Trophoblast cell (in vitro differentiated cells and primary cell): ENCODE measurements around the gene SLC6A1.

Source experiments
- DNase-seq, 2 donors: peaks; one replicate each; pipeline ENCODE4 v3.0.0-alpha.2; 2016
- H2AFZ ChIP-seq: 2 replicates; pipeline ENCODE4 v1.6.1; 2013; ENCODE audit warnings: low read length, moderate library complexity, mild to moderate bottlenecking; ENCODE audit not compliant: insufficient read depth, poor library complexity
- H2AK5ac ChIP-seq: 2 replicates; pipeline ENCODE4 v1.6.1; 2013; ENCODE audit warnings: mild to moderate bottlenecking, low read length
- H2BK120ac ChIP-seq: 2 replicates; pipeline ENCODE4 v1.6.1; 2013; ENCODE audit warnings: low read length, mild to moderate bottlenecking, moderate library complexity; ENCODE audit not compliant: insufficient read depth, poor library complexity
- H2BK12ac ChIP-seq: 2 replicates; pipeline ENCODE4 v1.6.1; 2013; ENCODE audit warnings: mild to moderate bottlenecking, low read length, moderate library complexity
- H2BK5ac ChIP-seq: 2 replicates; pipeline ENCODE4 v1.6.1; 2013; ENCODE audit warnings: low read length, low read depth, moderate library complexity, mild to moderate bottlenecking; ENCODE audit not compliant: poor library complexity
- H3K14ac ChIP-seq: 2 replicates; pipeline ENCODE4 v1.6.1; 2013; ENCODE audit warnings: mild to moderate bottlenecking, low read length
- H3K18ac ChIP-seq: 2 replicates; pipeline ENCODE4 v1.6.1; 2013; ENCODE audit warnings: mild to moderate bottlenecking, low read length
- H3K23ac ChIP-seq: 2 replicates; pipeline ENCODE4 v1.6.1; 2013; ENCODE audit warnings: low read length
- H3K27ac ChIP-seq: 2 replicates; pipeline ENCODE4 v1.5.1; 2013; ENCODE audit warnings: low read depth, mild to moderate bottlenecking, inconsistent platforms, low read length, moderate library complexity
- H3K27me3 ChIP-seq: 2 replicates; pipeline ENCODE4 v1.6.1; 2013; ENCODE audit warnings: inconsistent platforms, mild to moderate bottlenecking, low read length, moderate library complexity; ENCODE audit not compliant: insufficient read depth
- H3K36me3 ChIP-seq, 2 experiments: 1 replicate in 1 of 2; 2 replicates in 1 of 2; pipeline ENCODE4 v1.6.1; 2013; ENCODE audit warnings: low read length in 2 of 2, mild to moderate bottlenecking in 2 of 2, moderate library complexity in 1 of 2; ENCODE audit not compliant: insufficient read depth in 2 of 2, control insufficient read depth in 1 of 2
- H3K4ac ChIP-seq: 2 replicates; pipeline ENCODE4 v1.6.1; 2013; ENCODE audit warnings: low read depth, mild to moderate bottlenecking, low read length, moderate library complexity
- H3K4me1 ChIP-seq, 2 experiments: 1 replicate in 1 of 2; 2 replicates in 1 of 2; pipeline ENCODE4 v1.6.1; 2013; ENCODE audit warnings: low read length in 2 of 2, mild to moderate bottlenecking in 2 of 2, moderate library complexity in 1 of 2; ENCODE audit not compliant: insufficient read depth in 2 of 2, control insufficient read depth in 1 of 2
- H3K4me2 ChIP-seq: 2 replicates; pipeline ENCODE4 v1.6.1; 2013; ENCODE audit warnings: inconsistent platforms, mild to moderate bottlenecking, low read length, moderate library complexity
- H3K4me3 ChIP-seq: 2 replicates; pipeline ENCODE4 v1.5.1; 2013; ENCODE audit warnings: mild to moderate bottlenecking, low read depth, low read length, inconsistent platforms
- H3K79me1 ChIP-seq: one replicate; pipeline ENCODE4 v1.6.1; 2013; ENCODE audit warnings: low read length
- H3K79me2 ChIP-seq: 2 replicates; pipeline ENCODE4 v1.6.1; 2013; ENCODE audit warnings: low read length, mild to moderate bottlenecking; ENCODE audit not compliant: control insufficient read depth, insufficient read depth, poor library complexity
- H3K9ac ChIP-seq: 2 replicates; pipeline ENCODE4 v1.6.1; 2013; ENCODE audit warnings: mild to moderate bottlenecking, low read length
- H3K9me3 ChIP-seq: 2 replicates; pipeline ENCODE4 v1.6.1; 2013; ENCODE audit warnings: low read depth, mild to moderate bottlenecking, control low read depth, inconsistent platforms, low read length; ENCODE audit not compliant: insufficient read depth
- H4K12ac ChIP-seq: 2 replicates; pipeline ENCODE4 v1.6.1; 2013; ENCODE audit warnings: low read depth, mild to moderate bottlenecking, low read length, moderate library complexity
- H4K8ac ChIP-seq: 2 replicates; pipeline ENCODE4 v1.6.1; 2013; ENCODE audit warnings: low read depth, mild to moderate bottlenecking, low read length, moderate library complexity
- H4K91ac ChIP-seq: one replicate; pipeline ENCODE4 v1.6.1; 2013; ENCODE audit warnings: low read depth, mild to moderate bottlenecking, low read length, moderate library complexity
- WGBS: extraction: QIAGEN DNeasy Blood & Tissue Kit; methylation state at CpG from one replicate; pipeline ENCODE4 v1.1.7; 2013; ENCODE audit warnings: missing lambda C conversion rate; ENCODE audit not compliant: insufficient read length, insufficient coverage; ENCODE audit errors: extremely low coverage; 5-methylcytosine and 5-hydroxymethylcytosine counted together

SLC6A1 gene

GRCh38 chr3:11076711-11077110 lies 84.2 kb downstream of the SLC6A1 start:
- Histone ChIP-seq H3K79me2 (no peaks in the 10 kb centered on the region), H3K79me1 (no peaks in the 10 kb centered on the region), H4K91ac (no peak overlapping the region), H3K23ac (no peak overlapping the region), H3K18ac (no peak overlapping the region), H3K27me3 (no peaks in the 10 kb centered on the region), H3K9ac (no peak overlapping the region), H3K4me2 (no peak overlapping the region), H3K4me3 (no peak overlapping the region), H3K36me3 (no peaks in the 10 kb centered on the region), H4K8ac (no peak overlapping the region), H3K14ac (no peak overlapping the region), H2AFZ (no peak overlapping the region), H2BK120ac (no peak overlapping the region), H2BK12ac (no peak overlapping the region), H2BK5ac (no peak overlapping the region), H2AK5ac (no peak overlapping the region), H3K27ac (no peak overlapping the region), H3K4me1 (no peaks in the 10 kb centered on the region), H3K4ac (no peak overlapping the region), H3K9me3 (peaks cover 8% of the 10 kb centered on the region), H4K12ac (no peak overlapping the region)
- no peak for DNase-seq
- WGBS = no CpG with 5 or more reads among the region's 6 CpGs

DNA sequence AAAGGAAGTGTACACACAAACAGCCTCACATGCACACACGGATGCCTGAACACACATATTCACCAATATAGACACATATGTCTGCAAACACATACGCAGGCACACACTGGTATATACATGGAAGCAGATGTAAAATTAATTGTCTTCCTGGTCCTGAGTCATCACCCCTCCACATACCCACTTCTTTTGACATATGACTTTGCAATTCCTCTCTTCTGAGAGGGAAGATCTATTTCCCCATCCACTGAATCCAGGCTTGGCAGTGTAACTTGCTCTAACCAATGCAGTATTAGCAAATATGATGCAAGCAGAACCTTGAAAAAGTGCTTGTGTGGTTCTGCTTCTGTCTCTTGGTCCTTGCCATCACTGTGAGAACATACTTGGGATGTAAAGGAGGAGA lies 84.9 kb downstream of the SLC6A1 start:
- Histone ChIP-seq H2BK12ac (no peak overlapping the region), H3K4me3 (no peak overlapping the region), H2BK120ac (no peak overlapping the region), H3K14ac (no peak overlapping the region), H3K4me2 (no peak overlapping the region), H3K79me2 (no peaks in the 10 kb centered on the region), H2AK5ac (no peak overlapping the region), H3K9me3 (peaks cover 8% of the 10 kb centered on the region), H4K8ac (no peak overlapping the region), H3K27ac (no peak overlapping the region), H3K36me3 (no peaks in the 10 kb centered on the region), H3K4me1 (no peaks in the 10 kb centered on the region), H3K4ac (no peak overlapping the region), H3K79me1 (no peaks in the 10 kb centered on the region), H3K18ac (no peak overlapping the region), H4K12ac (no peak overlapping the region), H4K91ac (no peak overlapping the region), H2AFZ (no peak overlapping the region), H3K23ac (no peak overlapping the region), H2BK5ac (no peak overlapping the region), H3K9ac (no peak overlapping the region), H3K27me3 (no peaks in the 10 kb centered on the region)
- WGBS = no CpG with 5 or more reads among the region's 2 CpGs
- no peak for DNase-seq

DNA sequence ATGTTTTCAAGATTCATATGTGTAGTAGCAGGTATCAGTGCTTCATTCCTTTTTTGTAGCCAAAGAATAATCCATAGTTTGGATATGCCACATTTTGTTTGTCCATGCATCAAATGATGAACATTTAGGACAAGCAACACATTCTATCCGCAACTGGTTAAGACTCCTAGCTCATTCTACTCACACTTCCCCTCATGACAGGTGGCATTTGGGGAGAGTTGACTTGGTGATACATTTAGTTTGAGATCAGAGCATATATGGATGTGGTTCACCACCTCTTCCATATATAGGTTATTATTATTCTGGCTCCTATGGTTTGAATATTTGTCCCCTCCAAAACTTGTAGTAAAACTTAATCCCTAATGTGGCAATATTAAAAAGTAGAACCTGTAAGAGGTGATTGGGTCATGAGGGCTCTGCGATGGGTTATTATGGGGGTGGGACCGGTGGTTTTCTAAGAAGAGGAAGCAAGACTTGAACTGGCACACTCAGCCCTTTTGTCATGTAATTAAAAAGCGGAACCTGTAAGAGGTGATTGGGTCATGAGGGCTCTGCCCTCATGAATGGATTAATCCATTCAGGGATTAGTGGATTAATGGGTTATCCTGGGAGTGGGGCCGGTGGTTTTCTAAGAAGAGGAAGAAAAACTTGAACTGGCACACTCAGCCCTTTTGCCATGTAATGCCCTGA lies 86.4 kb downstream of the SLC6A1 start:
- no peak overlapping the region for H2AFZ ChIP-seq
- no peak overlapping the region for H4K8ac ChIP-seq
- H3K27me3 ChIP-seq = no peaks in the 10 kb centered on the region
- no peak overlapping the region for H4K12ac ChIP-seq
- no peak overlapping the region for H3K4me2 ChIP-seq
- no peak overlapping the region for H3K23ac ChIP-seq
- H3K4ac ChIP-seq = no peak overlapping the region
- no peak overlapping the region for H3K9ac ChIP-seq
- no peak overlapping the region for H2BK12ac ChIP-seq
- no peak overlapping the region for H3K4me3 ChIP-seq
- DNase-seq = no peak
- H3K14ac ChIP-seq = no peak overlapping the region
- no peaks in the 10 kb centered on the region for H3K4me1 ChIP-seq
- peaks cover 8% of the 10 kb centered on the region for H3K9me3 ChIP-seq
- no peak overlapping the region for H3K27ac ChIP-seq
- no peak overlapping the region for H2BK5ac ChIP-seq
- no peaks in the 10 kb centered on the region for H3K79me2 ChIP-seq
- no CpG with 5 or more reads among the region's 5 CpGs for WGBS
- H3K18ac ChIP-seq = no peak overlapping the region
- no peak overlapping the region for H2AK5ac ChIP-seq
- H3K36me3 ChIP-seq = no peaks in the 10 kb centered on the region
- no peak overlapping the region for H2BK120ac ChIP-seq
- H3K79me1 ChIP-seq = no peaks in the 10 kb centered on the region
- H4K91ac ChIP-seq = no peak overlapping the region

DNA sequence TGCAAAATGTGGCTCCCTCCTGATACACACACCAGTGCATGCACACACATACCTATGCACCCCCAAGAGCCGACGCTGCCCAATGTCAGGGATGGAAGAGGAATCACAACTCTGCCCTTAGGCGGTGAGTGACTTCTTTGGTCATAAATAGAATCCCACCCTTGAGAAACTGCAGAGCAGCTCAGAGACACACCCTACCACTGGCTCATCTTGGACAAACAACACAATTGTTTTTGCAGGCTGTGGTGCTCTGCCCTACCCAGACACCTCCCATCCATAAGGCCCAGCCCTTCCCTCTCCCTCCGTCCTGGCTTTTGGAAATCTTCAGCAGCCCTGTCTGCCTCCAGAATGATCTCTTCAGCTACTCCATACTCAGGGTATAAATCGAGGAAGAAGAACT lies 87.9 kb downstream of the SLC6A1 start:
- no CpG with 5 or more reads among the region's 5 CpGs for WGBS
- H3K9ac ChIP-seq = no peak overlapping the region
- H3K27ac ChIP-seq = no peak overlapping the region
- no peak overlapping the region for H3K4me2 ChIP-seq
- H2BK12ac ChIP-seq = no peak overlapping the region
- no peaks in the 10 kb centered on the region for H3K79me2 ChIP-seq
- H3K79me1 ChIP-seq = no peaks in the 10 kb centered on the region
- no peaks in the 10 kb centered on the region for H3K27me3 ChIP-seq
- no peak overlapping the region for H4K8ac ChIP-seq
- no peak overlapping the region for H3K4me3 ChIP-seq
- H3K18ac ChIP-seq = no peak overlapping the region
- no peak overlapping the region for H2AK5ac ChIP-seq
- peaks cover 3% of the 10 kb centered on the region for H3K9me3 ChIP-seq
- no peak overlapping the region for H2BK5ac ChIP-seq
- no peak overlapping the region for H4K12ac ChIP-seq
- no peak overlapping the region for H2AFZ ChIP-seq
- no peak overlapping the region for H3K14ac ChIP-seq
- H3K4ac ChIP-seq = no peak overlapping the region
- DNase-seq = no peak
- H3K36me3 ChIP-seq = no peaks in the 10 kb centered on the region
- no peak overlapping the region for H4K91ac ChIP-seq
- no peaks in the 10 kb centered on the region for H3K4me1 ChIP-seq
- H2BK120ac ChIP-seq = no peak overlapping the region
- H3K23ac ChIP-seq = no peak overlapping the region
